ENCODE measurements around the gene AGTRAP.

- TF ChIP-seq POLR2A (IDR thresholded peaks at IDR 0.05; ENCODE audit: low read depth, low read length) (no peak), TAF1 (IDR thresholded peaks at IDR 0.05; ENCODE audit: borderline replicate concordance, low read depth, low read length) (no peak)
These were observed 6.1 kb downstream of the AGTRAP start for GRCh38 chr1:11741919-11742558.
